Thyroid gland (tissue), 4 donors: ENCODE measurements around the gene KRT36.

Experiments
- CTCF ChIP-seq, 6 experiments: fragments of 200-600 bp in 3 of 6; fragments of 450-650 bp in 3 of 6; sonication (generic) in 3 of 6; IDR thresholded peaks; one replicate each; pipeline ENCODE4 v1.5.1; 2016 to 2019; ENCODE audit warnings: antibody characterized with exemption in 6 of 6, mild to moderate bottlenecking in 2 of 6, inconsistent platforms in 1 of 6, moderate library complexity in 1 of 6
- POLR2A ChIP-seq, 2 donors: fragments of 450-650 bp; IDR thresholded peaks; one replicate each; pipeline ENCODE4 v1.6.1; 2017; ENCODE audit warnings: antibody characterized with exemption in 2 of 2, mild to moderate bottlenecking in 2 of 2, moderate library complexity in 1 of 2

GRCh38 chr17:41492771-41493170, 3.1 kb upstream of the KRT36 start:
- TF ChIP-seq CTCF (IDR thresholded peaks at IDR 0.05) (no peak), POLR2A (IDR thresholded peaks at IDR 0.05) (no peak)
